Kidney epithelial cell (primary cell): ENCODE results near the gene NAGS. TPM values are rescaled to one million over a fixed set of nuclear protein-coding genes. Genes with fewer than 3 reads are reported as not detected.
"Not testable (repeated sequence)": the region's sequence is repeated elsewhere in the genome, so short reads cannot be mapped to it uniquely, and the experiment has no call there.

Experiments
- DNase-seq: peaks from one replicate; pipeline ENCODE4 v3.0.0-alpha.2; 2010; ENCODE audit warnings: low read depth
- H3K27me3 ChIP-seq: 2 replicates; pipeline ENCODE4 v1.6.0; 2011; ENCODE audit warnings: low read length; ENCODE audit not compliant: control insufficient read depth, insufficient read depth
- H3K36me3 ChIP-seq: 2 replicates; pipeline ENCODE4 v1.5.1; 2011; ENCODE audit warnings: low read length; ENCODE audit not compliant: control insufficient read depth, insufficient read depth
- H3K4me3 ChIP-seq: 2 replicates; pipeline ENCODE4 v1.5.1; 2011; ENCODE audit warnings: low read depth, mild to moderate bottlenecking, control low read depth, low read length
- total RNA-seq: library from RNA; depleted of rRNA; stranded (reverse); fragments of >200 nt; gene quantifications from 2 replicates; pipeline ENCODE4 v1.2.3, GENCODE V29; 2015
- TF ChIP-seq, protein P1 (sequence below): IDR thresholded peaks from 2 replicates; pipeline ENCODE4 v1.5.1; 2011; ENCODE audit warnings: mild to moderate bottlenecking, moderate library complexity, low read length, control low read depth, inconsistent platforms; ENCODE audit not compliant: insufficient read depth, poor library complexity, severe bottlenecking

The NAGS gene
- total RNA-seq, 1 donor from 2014 or later, result 15.7 TPM

DNA sequence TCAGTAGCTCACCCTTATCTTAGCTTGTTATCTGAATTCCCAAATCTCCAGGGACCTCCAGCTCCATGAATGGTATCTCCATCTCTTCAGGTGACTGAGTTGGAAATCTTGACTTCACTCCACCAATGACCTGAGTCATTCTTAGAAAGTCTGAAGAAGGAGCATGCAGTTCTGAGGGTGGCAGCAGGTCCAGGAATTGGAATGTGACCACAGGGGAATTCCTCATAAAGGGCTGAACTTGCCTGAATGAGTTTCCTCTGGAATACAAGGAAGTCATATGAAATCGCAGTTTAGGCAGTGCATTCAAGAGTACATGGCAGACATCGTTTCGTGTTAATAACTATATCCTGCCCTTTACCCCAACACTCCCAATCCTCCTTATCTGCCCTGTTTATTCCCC is 38.1 kb upstream of the NAGS start:
- no peak for DNase-seq
- no peaks in the 10 kb centered on the region for H3K27me3 ChIP-seq
- TF ChIP-seq, protein P1, sequence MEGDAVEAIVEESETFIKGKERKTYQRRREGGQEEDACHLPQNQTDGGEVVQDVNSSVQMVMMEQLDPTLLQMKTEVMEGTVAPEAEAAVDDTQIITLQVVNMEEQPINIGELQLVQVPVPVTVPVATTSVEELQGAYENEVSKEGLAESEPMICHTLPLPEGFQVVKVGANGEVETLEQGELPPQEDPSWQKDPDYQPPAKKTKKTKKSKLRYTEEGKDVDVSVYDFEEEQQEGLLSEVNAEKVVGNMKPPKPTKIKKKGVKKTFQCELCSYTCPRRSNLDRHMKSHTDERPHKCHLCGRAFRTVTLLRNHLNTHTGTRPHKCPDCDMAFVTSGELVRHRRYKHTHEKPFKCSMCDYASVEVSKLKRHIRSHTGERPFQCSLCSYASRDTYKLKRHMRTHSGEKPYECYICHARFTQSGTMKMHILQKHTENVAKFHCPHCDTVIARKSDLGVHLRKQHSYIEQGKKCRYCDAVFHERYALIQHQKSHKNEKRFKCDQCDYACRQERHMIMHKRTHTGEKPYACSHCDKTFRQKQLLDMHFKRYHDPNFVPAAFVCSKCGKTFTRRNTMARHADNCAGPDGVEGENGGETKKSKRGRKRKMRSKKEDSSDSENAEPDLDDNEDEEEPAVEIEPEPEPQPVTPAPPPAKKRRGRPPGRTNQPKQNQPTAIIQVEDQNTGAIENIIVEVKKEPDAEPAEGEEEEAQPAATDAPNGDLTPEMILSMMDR, result no peak
- H3K36me3 ChIP-seq, result no peaks in the 10 kb centered on the region
- no peak overlapping the region for H3K4me3 ChIP-seq

DNA sequence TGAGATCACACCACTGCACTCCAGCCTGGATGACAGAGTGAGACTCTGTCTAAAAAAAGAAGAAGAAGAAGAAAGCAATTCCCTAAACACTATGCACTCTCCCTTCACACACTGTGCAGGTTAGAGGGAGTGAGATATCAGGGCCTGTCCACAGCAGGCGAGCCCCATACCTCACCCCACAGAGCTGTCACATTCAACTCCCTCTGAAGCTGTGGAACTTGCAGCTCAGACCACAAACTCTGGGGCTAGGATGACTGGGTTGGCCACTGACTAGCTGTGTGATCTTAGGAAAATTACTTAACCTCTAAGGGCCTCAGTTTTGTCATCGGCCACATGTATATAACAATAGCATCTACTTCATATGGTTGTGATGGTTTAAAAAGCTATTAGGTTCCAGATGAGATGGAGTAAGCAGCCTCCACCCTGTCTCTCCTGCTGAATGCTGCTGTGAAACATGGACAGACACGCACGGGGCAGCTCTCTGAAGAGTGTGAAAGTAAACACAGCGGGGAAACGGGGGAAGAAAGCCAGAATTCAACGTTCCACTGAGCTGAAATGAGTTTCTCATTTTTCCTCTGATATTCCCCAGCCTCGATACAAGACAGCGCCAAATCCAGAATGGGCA is 37.1 kb upstream of the NAGS start:
- H3K27me3 ChIP-seq, result no peaks in the 10 kb centered on the region

DNA sequence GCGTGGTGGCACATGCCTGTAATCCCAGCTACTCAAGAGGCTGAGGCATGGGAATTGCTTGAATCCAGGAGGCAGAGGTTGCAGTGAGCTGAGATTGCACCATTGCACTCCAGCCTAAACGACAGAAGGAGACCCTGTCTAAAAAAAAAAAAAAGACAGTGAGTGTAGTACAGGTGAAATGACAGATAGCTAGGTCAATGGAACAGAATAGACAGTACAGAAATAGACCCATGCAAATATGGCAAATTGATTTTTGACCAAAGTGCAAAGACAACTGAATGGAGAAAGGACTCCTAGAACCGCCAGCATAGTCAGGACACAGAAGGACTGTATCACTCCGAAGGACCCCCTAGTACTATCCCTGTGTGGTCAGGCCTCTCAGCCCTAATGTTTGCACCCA is 34.1 kb upstream of the NAGS start:
- DNase-seq, result no peak
- H3K4me3 ChIP-seq, result no peak overlapping the region
- no peaks in the 10 kb centered on the region for H3K36me3 ChIP-seq
- peaks cover 2% of the 10 kb centered on the region for H3K27me3 ChIP-seq
- TF ChIP-seq, protein P1, result no peak

More for the DNA sequence above, 37.1 kb upstream of the NAGS start:
- H3K4me3 ChIP-seq, result no peak overlapping the region
- no peaks in the 10 kb centered on the region for H3K36me3 ChIP-seq
- DNase-seq, result no peak
- TF ChIP-seq, protein P1, result no peak

DNA sequence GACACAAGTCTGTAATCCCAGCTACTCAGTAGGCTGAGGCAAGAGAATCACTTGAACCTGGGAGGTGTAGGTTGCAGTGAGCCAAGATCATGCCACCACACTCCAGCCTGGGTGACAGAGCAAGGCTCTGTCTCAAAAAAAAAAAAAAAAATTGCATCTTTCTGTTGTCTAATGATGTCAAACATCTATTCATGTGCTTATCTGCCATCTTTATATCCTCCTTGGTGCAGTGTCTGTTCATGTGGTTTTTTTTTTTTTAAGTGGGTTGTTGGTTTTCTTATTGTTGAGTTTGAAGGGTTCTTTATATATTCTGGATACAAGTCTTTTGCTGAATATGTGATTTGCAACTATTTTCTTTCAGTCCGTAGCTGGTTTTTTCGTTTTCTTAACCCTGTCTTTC is 33.0 kb upstream of the NAGS start:
- not testable (repeated sequence) for H3K4me3 ChIP-seq, H3K27me3 ChIP-seq, H3K36me3 ChIP-seq, DNase-seq

GRCh38 chr17:43972444-43973212 is 31.8 kb upstream of the NAGS start:
- H3K36me3 ChIP-seq, result not testable (repeated sequence)

GRCh38 chr17:43974382-43975266 is 29.8 kb upstream of the NAGS start:
- TF ChIP-seq, protein P1, result no peak
- H3K36me3 ChIP-seq, result no peaks in the 10 kb centered on the region
- no peak for DNase-seq
- H3K27me3 ChIP-seq, result peaks cover 13% of the 10 kb centered on the region
- no peak overlapping the region for H3K4me3 ChIP-seq

More at GRCh38 chr17:43972444-43973212, 31.8 kb upstream of the NAGS start:
- not testable (repeated sequence) for H3K27me3 ChIP-seq, DNase-seq, H3K4me3 ChIP-seq
